NCI-H2081 treated with DMSO at 0.1 percent for 48 hours (cell line): Measurements from ENCODE around the gene TTF2.

ENCODE experiments used
- DNase-seq: peaks from one replicate; lab custom pipeline; 2025; lab: John Stamatoyannopoulos, UW

TTF2 gene

GRCh38 chr1:117059678-117060440 is at the start of gene TTF2:
TSS of gene TTF2 (plus strand) at chr1:117060326. CDS start at chr1:117060347, 21 bp downstream.
- peak; percentile 84 for DNase-seq

- DNase-seq, result no peak
Measured at GRCh38 chr1:117011334-117011733, 48.8 kb upstream of the TTF2 start.

- DNase-seq, result no peak
Measured at GRCh38 chr1:117013309-117013858, 46.7 kb upstream of the TTF2 start.

- DNase-seq, result no peak
Measured at GRCh38 chr1:117014209-117014608, 45.9 kb upstream of the TTF2 start.

GRCh38 chr1:117015724-117016123 is 44.4 kb upstream of the TTF2 start:
- peak; percentile 89 for DNase-seq

GRCh38 chr1:117017062-117017461 is 43.1 kb upstream of the TTF2 start:
- no peak for DNase-seq

GRCh38 chr1:117017648-117018047 is 42.5 kb upstream of the TTF2 start:
- no peak for DNase-seq

GRCh38 chr1:117020526-117021156 is 39.5 kb upstream of the TTF2 start:
- no peak for DNase-seq

- no peak for DNase-seq
Measured at GRCh38 chr1:117022114-117022513, 38.0 kb upstream of the TTF2 start.

GRCh38 chr1:117025568-117025967 is 34.6 kb upstream of the TTF2 start:
- no peak for DNase-seq

- no peak for DNase-seq
Measured at GRCh38 chr1:117026361-117026760, 33.8 kb upstream of the TTF2 start.

- no peak for DNase-seq
Measured at GRCh38 chr1:117029685-117030084, 30.4 kb upstream of the TTF2 start.

- DNase-seq, result no peak
Measured at GRCh38 chr1:117030271-117030877, 29.8 kb upstream of the TTF2 start.

GRCh38 chr1:117032266-117032665 is 27.9 kb upstream of the TTF2 start:
- DNase-seq, result no peak

GRCh38 chr1:117032681-117033539 is 27.2 kb upstream of the TTF2 start:
- no peak for DNase-seq

GRCh38 chr1:117033772-117034171 is 26.4 kb upstream of the TTF2 start:
- DNase-seq, result no peak

- no peak for DNase-seq
Measured at GRCh38 chr1:117034791-117035290, 25.3 kb upstream of the TTF2 start.

GRCh38 chr1:117036018-117036461 is 24.1 kb upstream of the TTF2 start:
- no peak for DNase-seq

GRCh38 chr1:117037802-117038201 is 22.3 kb upstream of the TTF2 start:
- DNase-seq, result no peak

GRCh38 chr1:117038236-117038635 is 21.9 kb upstream of the TTF2 start:
- no peak for DNase-seq

- DNase-seq, result no peak
Measured at GRCh38 chr1:117044217-117044616, 15.9 kb upstream of the TTF2 start.

GRCh38 chr1:117045644-117046043 is 14.5 kb upstream of the TTF2 start:
- DNase-seq, result no peak
